OCI-M2 (cell line): ENCODE data around the gene AK8.

Experiments used
- DNase-seq: peaks from one replicate; lab custom pipeline; 2025; ENCODE audit not compliant: unreplicated experiment; lab: John Stamatoyannopoulos, UW

AK8 gene

DNA sequence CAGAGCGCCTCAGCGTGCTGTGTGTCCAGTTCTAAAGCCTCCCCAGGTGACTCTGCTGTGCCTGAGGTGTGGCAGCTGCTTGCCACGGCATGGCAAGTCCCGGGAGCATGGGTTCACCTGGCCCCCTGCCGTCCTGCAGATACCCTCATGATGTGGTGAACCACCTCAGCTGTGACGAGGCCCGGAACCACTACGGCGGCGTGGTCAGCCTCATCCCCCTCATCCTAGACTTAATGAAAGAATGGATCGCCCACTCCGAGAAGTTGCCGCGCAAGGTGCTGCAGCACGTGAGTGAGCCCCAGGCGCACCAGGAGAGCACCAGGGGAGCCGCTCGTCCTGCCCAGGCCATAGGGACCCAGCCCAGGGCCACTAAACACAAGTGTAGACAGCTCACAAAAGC, 10.1 kb upstream of the AK8 start:
- no peak for DNase-seq

DNA sequence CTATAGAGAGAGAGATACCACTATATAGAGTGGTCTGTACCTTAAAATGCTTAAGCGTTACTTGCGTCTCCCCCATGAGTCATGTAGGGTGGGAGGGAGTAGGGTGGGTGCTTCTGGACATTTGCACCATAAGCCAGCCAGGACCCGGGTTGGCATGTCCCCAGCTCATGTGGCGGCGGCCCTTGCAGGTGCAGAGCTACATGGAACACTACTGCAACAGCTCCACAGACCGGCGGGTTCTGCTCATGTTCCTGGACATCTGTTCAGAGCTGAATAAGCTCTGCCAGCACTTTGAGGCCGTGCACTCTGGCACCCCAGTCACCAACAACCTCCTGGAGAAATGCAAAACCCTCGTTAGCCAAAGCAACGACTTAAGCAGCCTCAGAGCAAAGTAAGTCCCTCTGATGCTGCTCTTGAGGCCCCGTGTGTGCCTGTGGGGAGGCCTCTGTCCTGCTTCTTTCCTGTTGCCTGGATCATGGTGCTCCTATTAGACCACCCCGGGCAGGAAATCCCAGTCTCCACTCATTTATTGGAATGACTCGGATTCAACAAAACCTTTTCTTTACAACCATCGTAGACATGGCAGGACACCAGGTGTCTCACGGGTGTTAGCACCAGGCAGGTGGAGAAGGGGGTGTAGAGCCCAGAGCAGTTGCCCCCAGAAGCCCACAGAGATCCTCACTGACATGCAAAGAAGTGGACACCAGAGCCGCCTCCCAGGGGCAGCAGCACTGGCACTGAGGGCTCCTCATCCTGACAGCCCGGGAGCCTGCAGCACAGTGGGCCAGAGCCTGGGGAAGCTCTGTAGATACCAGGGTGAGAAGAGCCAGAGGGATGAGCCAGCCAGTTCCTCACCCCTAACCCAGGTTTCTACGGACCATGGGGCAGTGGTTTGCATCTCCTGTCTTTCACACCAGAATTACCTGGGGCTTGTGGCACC, 9.4 kb upstream of the AK8 start:
- no peak for DNase-seq

DNA sequence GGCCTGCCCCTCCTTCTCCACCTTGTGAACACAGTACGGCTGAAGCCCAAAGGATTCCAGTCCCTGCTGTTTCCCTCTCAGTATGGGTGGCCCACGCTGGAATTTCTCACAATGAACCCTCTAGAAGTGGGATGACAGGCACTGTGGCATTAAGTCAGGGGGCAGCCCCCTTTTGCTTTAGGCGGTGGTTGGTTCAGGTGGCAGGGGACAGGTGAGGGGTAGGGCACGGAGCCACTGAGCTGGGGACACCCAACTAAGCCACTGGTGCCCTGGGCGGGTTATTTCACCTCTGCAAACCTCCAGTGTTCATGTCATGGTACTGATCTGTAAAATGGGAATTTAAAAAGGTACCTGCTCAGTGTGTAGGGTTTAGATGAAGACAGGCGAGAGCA, 8.2 kb upstream of the AK8 start:
- no peak for DNase-seq

DNA sequence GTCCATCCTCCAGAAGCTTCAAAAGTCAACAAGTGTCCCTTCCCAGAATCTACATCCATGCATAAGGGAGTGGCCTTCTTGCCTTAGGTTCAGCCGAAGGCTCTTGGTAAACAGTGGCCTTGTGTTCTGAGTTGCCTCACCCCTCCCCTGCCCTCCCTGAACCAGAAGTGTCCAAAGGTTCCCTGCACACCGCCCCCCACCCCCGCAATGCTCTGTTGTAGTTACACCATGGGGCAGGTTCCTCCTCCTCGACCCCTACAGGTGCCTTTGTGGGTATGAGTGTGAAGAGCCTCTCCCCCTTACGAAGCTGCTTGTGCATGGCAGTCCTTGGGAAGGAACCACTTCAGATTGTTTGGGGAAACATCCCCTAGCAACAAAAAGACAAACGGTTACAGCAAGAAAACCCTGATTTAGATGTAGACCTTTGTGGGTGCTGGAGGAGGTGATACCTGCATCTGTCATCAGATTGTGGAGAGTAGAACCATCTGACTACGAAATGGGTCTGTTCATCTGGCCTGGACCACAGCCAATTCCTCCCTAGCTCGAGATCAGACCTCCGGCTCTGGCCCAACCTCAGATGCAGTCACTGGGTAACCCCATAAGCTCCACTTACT, 7.7 kb upstream of the AK8 start:
- DNase-seq, result no peak

DNA sequence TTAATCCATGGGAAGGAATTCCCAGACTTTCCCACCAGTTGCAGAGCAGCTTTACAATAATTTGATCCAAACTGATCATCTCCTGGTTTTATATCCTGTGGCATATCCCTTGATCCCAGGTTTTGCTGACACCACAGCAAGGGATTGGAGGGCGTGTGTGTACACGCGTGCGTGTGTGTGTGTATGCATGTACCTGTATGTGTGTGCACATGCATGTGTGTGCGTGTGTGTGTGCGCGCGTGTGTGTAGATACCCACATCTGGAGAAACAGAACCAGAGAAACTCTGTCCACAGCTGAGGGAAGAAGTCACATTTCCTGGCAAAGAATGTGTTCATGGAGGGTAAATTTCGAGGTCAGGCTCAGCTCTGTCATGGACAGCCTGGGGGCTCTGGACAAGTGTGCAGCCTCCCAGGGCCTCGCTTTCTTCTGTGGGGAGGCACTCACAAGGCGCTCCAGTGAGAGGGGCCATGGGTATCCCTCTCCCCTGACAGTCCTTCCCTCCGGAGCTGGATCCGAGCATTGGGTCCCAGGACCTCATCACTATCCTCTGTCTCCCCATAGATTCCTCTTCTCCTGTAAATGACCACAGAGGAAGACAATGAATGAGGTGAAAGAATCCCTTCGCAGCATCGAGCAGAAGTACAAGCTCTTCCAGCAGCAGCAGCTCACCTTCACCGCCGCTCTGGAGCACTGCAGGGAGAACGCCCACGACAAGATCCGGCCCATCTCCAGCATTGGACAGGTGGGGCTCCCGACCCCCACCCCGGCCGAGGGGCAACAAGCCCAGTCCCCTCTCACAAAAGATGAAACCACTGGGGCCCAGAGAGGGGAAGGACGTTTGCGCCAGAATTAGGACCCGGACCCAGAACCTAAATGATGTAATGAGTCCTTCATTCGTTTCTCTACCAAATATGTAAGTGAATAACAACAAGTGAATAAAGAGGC, 5.5 kb upstream of the AK8 start:
- no peak for DNase-seq

DNA sequence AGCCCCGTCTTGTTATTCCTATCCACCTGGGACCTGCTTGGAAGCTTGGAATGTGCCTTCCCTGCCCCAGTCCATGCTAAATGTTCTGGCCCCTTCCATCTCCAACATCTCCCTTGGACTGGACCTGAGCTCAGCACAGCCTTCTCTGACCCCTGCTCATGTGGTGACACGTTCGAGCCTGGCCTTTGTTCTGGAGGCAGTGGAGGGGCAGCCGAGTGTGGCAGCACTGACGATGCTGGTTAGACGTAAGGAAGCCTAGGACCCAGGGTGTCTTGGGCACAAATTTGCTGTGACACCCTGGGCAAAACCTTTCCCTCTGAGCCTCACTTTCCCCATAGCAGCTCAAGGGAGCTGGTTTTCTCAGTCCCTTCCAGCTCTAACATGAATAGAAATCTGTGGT, 4.5 kb upstream of the AK8 start:
- no peak for DNase-seq

DNA sequence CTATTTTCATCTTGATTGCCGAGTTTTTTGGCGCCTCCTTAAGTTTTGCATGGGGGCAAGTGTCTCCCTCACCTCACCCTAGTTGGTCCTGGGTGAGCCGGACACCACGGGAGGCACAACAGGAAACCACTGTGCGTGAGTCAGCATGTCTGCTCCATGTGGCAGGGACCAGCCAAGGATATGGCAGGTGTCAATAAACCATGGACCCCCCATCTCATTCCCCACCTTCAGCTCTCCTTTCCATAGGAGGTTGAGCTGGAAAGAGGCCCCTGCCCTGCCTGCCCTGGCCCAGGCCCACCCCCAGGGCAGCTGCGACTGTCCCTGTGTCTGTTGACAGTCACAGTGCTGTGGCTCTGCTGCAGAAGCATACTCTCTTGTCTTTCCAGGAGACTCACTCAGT, 3.7 kb upstream of the AK8 start:
- DNase-seq, result no peak

DNA sequence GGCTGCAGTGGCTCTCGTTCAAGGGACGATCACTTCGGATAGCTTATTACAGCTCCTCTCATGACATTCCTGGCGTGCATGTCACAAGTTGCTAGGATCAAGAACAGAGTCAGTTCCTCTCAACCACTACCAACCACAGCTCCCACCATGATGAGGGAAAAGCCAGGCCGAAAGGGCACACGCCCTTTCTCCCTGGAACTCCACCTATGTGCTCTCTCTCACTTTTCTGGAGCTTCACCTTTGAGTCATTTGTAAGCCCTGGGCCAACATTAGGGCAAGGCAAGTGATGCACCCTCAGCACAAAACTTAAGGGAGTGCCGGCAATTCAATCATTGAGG, 2.2 kb upstream of the AK8 start:
- DNase-seq, result no peak

DNA sequence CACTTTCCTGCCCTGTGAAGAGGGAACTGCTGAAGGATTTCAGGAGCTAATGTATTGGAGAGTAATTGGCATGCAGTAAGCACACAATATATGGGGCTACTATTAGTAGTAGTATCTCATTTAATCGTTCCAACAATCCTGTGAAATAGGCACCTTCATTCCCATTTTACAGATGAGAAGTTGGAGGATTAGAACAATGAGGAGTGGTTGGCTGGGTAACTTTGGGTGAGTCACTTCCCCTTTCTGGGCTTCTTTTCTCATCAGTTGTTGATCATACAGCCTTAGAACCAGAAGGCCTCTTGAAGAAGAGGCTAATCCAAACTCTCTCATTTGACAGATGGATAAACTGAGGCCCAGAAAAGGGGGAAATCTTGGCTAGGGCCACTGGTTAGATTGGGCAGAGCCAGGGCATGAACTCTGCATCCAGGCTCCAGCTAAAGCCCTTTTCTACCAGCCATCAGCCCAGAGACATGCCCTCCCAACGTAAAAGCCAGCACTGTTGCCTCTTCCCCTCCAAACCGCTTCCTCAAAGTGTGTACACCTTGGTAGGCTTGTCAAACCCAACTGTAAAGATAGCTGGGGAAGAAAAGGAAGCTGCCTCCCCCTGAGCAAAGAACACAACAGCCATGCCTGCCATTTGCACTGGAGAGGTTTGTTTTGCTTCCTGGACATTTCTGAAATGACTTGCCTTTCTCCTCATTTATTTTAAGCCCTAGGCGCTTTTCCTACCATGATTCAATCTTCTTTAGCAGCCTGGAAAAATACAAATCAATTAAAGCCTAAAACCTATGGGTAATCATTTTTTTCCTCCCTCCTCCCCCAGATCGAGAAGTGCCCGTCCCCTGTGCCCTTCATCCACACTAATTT, 1.6 kb upstream of the AK8 start:
- DNase-seq, result no peak

DNA sequence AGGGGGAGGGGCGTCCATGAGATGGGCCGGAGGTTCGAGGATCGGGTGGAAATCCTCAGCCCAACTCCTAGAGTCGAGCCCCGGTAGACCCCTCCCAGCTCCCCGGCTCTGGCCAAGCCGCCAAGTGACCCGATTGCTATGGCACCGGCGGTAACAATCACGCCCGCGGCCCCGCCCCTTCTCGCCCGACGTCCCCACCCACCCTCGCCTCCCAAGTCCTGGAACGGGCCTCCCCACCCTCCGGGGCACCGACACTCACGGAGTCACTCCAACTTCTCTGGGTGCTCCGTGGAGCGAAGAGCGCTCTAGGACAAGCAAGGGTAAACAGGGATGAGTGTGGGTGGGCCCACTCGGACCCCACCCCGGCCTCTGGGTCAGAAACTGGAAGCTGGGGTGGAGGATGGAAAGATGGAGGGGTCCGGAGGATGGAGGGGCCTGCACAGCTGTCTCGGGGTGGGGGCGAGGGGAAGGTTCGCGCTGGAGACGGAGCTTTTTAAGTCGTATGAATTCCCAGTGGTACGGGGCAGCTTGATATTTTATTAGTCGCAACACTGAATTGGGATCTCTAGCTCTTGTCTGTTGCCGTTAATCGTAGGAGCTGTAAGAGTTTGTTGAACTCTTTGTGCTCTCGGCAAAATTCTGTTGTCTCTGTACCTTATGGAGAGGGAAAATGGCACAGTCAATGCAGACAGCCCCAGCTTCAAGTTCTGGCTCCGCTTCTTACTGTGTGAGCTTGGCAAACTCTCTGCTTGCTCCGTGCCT, 792 bp upstream of the AK8 start, which contains the start of gene SPACA9:
Gene SPACA9, plus strand, starts transcription at position 204 of the 762 bp plus-strand sequence. CDS start 5,050 bp downstream, outside the sequence.
- no peak for DNase-seq

DNA sequence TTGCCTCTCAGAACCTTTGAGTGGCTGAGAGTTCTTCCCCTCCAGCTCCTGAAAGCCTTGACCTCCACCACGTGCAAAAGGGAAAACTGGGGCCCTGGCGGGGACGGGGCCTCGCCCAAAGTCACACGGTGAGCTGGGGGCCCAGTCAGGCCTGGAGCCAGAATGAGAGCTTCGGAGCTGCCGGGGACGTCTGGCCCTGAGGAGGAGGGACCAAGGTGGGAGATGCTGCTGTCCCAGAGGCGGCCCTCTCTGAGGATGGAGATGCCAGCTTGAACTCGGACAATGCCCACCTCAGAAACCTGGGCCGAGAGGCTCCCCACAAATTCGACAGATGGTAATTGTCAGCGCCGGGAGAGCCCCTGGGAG, 643 bp downstream of the AK8 start:
- DNase-seq, result no peak

DNA sequence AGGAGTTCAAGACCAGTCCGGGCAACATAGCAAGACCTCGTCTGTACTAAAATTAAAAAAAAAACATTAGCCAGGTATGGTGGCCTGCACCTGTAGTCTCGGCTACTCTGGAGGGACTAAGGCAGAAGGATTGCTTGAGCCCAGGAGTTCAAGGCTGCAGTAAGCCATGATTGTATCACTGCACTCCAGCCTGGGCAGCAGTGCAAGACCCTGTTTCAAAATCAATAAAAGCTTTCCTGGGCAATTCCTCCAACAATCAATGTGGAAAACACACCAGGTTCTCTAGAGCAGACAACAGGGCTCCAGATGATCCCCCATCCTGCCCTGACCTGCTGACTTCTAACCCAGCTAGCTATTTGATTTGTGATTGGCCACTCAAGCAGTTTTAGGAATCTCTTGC, 1.2 kb downstream of the AK8 start:
- no peak for DNase-seq

DNA sequence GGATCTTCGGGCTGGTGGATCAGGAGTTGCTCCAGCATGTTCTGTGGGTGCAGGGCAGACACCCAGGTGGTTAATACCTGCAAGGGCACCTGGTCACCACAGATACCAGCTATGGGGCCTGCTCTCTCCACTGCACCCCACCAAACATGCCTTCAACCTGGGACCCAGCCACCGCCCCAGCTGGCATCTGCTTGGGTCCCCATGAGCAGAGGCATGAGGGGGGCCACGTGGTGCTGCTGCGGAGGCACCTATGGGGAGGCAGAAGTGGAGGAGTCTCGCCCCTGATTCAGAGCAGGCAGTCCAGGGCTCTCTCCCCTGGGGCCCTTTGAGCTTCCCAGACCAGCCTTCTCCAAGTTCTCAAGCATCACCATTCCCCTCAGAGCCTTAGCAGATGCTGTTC, 2.9 kb downstream of the AK8 start:
- no peak for DNase-seq

DNA sequence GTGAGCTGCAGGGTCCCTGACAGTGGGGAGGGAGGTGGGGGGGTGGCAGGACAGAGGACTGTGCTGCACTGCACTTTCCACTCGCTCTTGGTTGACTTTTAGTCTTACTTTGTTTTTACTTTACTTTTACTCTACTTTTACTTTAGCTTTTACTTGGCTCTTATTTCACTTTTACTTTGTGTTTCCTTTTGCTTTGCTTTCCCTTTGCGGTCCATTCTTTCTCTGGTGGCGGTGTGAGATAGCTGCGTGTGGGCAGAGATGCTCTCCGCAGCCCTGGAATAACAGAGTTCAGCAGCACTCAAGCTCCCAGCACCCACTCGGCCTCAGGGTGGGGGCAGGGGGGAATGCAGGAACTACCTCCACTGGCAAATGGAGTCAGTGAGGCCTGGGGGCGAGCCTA, 4.7 kb downstream of the AK8 start:
- no peak for DNase-seq

DNA sequence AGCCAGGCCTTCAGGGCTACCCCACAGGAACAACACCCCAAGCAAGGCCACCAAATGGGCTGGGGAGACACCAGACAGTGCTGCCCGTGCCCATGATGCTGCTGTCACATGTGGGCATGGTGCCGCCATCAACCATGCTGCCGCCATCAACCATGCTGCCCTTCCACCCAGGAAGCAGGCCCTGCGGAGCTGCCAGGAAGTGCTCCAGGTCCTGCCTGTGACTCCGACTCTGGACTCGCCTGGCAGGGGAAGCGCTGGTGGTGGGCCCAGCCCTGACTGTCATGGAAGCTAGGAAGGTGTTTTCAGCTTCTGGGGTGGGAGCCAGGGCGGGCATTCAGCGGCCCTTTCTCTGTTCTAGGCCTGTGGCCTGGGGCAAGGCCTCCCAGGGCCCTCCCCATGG, 8.8 kb downstream of the AK8 start:
- DNase-seq, result no peak

DNA sequence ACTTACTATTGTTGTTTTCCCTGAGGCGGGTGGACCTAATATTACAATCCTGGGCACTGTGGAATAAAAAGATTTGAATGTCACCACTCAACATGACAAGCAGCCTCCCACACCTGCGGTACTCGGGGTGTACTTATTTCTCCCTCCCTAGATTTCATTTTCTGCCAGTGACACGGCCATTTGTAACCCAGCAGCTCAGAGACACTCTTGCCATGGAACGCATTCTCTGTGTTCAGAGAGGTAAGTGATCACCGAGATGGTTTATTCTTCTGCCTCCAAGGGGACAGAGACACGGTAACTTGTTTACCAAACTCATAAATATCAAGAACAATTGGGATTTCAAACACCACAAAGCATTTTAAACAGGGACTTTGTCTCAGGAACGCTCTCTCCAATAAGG, 11.2 kb downstream of the AK8 start:
- no peak for DNase-seq

DNA sequence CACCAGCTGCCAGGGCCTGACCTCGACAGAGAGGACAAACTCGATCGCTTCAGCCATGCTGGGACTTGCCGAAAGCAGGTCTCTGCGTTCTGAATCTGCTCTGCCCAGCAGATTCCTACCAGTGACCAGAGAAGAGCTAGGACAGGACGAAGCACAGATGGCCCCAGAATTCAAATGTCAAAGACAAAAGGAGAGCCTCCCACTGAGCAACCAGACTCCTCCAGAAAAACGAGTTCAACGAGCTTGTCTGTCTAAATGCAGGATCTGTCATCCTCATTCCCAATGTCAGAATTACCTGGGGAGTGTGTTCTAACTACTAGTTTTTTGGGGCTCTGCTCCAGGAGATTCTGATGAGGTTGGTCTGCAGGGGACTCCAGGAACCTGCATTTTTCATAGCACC, 13.4 kb downstream of the AK8 start:
- no peak for DNase-seq

DNA sequence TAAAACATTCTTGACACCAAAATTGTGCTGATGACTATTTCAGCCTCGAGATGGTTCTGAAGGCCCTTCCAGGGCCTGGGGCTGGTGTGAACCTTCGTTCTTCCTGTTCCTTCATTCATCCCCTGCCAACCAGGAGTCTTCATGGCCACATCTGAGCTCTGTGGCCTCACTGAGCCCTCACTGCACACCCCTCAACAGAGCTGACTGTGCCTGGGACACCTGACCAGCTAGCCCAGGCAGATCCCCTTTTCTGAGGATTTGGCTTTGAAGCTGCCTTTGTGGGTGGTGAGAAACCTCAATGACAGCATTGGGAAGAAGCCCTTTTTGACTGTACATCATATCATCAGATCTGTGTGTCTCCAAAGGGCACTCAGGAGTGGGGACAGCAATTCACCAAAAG, 13.8 kb downstream of the AK8 start:
- DNase-seq, result no peak

DNA sequence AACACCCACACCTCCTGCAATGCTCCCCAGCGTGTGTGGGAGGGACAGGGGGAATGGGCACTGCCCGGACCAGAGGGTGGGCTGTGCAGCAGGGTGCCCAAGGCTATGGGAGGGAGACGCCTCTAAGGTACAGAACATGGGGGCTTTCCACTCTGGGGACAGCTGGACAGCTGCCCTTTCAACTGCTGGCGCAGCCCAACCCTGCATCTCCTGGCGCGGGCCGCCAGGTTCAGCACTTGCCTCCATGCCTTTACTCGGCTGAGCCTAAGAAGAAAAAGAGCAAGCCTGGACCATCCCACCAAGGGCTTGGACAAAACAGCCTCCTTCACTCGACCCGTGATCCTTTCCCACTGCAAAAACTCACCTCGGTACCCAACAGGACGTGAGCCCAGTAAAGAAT, 15.0 kb downstream of the AK8 start:
- no peak for DNase-seq

DNA sequence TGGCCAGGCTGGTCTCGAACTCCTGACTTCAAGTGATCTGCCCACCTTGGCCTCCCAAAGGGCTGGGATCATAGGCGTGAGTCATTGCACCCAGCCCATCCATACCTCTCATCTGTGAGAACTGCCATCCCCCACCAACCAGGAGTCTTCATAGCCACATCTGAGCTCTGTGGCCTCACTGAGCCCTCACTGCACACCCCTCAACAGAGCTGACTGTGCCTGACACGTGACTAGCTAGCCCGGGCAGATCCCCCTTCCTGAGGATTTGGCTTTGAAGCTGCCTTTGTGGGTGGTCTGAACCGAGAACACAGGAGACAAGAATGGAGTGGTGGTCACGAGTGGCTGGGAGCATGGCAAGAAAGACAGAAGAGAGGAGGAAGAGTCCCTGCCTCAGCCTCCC, 15.6 kb downstream of the AK8 start:
- DNase-seq, result no peak
